GM19372 (cell line): Measurements from ENCODE around the gene PDXP.
"Not testable (repeated sequence)": the region's sequence is repeated elsewhere in the genome, so short reads cannot be mapped to it uniquely, and the experiment has no call there.

ENCODE experiments used
- ATAC-seq: cut with Tn5 transposase; IDR thresholded peaks from one replicate; pipeline ENCODE4 v1.9.1; 2021; ENCODE audit warnings: mild to moderate bottlenecking, low read depth, moderate library complexity; ENCODE audit not compliant: unreplicated experiment

Gene PDXP

DNA sequence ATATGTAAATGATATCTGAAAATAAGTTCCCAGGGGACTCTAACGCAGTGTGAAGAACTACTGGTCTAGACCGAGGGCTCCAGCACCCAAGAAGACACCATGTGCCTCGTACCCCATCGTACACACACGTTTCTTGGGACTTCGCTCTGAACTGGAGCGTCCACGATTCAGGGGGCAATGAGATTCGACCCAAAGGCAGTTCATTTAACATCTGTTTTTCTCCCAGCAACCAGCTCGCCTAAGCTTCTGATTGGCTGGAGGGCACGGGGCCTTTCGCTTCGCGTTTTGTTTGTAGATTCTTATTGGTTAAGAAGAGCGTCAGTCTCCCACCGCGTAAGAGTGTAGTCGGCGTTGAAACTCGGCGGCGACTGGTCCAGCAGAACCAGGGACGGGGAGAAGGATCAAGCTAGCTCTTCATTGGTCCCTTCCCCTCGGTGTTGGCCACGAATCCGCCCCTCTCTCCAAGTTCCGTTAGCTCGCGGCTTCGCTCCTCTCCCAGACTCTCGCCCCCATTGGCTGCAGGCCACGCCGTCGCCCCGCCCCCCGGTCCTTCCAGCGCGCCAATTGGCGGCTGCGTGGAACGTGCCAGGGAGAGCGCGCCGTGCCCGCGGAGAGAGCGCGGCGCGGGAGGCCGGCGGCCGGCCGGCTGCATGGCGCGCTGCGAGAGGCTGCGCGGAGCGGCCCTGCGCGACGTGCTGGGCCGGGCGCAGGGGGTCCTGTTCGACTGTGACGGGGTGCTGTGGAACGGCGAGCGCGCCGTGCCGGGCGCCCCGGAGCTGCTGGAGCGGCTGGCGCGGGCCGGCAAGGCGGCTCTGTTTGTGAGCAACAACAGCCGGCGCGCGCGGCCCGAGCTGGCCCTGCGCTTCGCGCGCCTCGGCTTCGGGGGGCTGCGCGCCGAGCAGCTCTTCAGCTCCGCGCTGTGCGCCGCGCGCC, at the start of gene PDXP:
Gene PDXP, plus strand, starts transcription at position 591 of the 933 bp plus-strand sequence. Its CDS starts 60 bp downstream, at position 651.
- peak; percentile 82 for ATAC-seq

DNA sequence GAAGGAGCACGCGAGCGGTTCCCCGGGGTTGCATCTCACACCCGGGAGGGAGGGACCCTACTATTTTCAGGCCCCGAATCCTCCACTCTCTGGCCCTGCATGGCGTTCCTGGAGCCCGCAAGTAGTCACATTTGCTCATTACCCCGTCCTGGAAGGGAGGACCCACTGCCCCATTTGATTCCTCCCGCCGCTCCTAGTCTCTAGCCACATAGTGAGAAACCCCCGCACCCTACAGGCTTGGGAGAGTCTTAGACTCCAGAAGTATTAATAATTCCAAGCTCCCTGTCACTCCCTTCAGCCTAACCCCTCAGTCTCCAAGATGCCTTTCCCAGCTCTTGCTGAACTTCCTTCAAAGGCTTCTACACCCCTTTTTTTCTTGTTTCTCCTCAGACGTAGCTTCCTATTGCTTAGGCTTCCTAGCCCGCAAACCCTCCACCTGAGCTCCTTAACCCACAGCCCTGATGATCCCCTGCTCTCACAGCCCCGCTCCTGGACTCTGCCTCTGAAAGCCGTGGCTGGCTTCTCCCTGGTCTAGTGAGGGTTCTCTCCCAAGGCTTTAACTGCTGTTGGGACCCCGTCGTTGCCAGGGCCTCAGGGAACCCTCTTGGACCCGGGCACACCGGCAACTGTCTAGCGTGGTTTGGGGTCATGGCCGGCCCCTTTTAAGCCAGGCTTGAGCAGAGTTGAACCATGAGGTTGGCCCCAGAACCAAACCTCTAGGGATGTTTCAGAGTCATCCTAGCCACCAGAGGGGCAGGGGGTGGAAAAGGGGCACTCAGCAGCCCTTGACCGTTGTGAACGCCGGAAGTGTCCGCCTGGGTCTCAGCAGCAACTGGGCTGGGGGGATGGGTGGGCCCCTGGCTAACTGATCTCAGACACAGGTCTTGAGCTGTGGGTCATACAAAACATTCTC, 49.0 kb upstream of the PDXP start:
- no peak for ATAC-seq

GRCh38 chr22:37610153-37610475, 48.4 kb upstream of the PDXP start:
- ATAC-seq = not testable (repeated sequence)

DNA sequence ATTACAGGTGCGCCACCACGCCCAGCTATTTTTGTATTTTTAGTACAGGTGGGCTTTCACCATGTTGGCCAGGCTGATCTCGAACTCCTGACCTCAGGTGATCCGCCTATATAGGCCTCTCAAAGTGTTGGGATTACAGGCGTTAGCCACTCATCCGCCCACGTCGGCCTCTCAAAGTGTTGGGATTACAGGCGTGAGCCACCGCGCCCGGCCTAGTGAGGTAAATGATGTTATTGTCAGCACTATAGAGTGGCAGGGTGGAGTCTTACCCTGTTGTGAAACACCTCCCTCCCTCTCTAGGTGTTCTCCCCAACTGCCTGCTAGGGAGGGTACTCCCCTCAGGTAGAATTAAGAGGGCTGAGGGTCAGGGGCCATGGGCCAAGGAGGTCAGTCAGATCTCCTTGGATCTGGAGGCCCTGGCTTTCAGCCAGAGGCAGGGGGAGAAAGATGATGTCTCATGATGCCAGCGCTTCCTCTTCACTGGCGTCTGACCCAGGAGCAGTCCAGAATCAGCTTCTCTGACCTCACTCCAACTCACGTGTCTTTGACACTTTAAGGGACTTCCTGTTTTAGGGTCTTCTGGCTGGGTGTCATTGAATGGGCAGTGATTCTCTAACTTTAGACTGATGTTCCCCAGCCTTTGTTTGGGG, 47.9 kb upstream of the PDXP start:
- no peak for ATAC-seq

DNA sequence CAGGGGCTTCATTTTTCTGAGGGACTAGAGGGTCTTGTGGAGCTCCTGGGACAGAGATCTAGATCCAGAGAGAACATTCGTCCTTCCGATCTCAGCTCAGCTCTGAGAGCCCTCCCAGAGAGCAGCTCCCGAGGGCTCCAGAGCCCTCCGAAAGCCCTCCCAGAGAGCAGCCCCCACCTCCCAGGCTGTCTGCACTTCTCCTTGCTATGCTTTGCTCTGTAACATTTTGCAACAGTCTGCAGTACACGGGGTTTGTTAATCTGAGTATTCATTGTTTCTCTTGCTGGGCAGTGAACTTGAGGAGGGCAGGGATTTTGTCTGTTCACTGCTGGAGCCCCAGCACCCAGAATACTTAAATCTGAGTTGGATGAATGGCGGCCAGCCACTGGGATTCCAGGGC, 47.3 kb upstream of the PDXP start:
- no peak for ATAC-seq

DNA sequence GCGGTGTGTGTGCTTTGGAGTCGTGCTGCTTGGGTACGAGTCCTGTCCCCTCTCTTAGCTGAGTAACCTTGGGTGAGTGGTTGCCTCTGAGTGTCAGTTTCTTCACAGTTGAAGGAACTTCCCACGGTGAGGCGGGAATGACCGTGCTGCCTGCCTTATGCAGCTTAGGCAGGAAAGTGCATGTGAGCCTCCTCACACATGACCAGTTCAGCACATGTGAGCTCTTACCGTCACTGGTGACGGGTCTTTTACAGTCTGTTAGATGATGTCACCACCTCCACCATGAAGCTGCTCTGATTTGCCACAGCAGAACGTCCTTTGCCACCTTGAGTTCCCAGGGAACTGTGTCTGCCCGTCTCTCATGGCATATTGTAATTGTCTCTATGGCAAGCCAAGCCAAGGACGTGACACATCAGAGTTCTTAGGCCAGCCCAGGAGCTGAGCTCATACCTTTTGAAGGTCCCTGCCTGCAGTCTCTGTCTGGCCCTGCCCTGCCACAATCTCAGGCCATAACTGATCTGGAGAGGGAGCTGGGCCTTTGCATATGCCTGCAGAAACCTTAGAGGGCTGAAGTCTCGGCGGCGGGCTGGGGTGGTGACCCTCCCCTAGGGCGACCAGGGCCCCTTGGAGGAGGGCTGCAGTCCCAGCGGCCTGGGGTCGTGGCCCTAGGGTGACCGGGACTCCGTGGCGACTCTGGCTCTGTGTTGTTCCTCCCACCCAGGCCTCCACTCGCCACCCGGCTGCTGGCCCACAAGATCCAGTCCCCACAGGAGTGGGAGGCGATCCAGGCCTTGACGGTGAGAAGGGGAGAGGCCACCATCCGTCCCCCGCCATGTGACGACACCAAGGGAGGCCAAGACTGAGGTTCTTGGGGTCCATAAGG, 42.1 kb upstream of the PDXP start:
- ATAC-seq = no peak

- ATAC-seq = no peak
Measured at GRCh38 chr22:37617431-37617830, 41.1 kb upstream of the PDXP start.

DNA sequence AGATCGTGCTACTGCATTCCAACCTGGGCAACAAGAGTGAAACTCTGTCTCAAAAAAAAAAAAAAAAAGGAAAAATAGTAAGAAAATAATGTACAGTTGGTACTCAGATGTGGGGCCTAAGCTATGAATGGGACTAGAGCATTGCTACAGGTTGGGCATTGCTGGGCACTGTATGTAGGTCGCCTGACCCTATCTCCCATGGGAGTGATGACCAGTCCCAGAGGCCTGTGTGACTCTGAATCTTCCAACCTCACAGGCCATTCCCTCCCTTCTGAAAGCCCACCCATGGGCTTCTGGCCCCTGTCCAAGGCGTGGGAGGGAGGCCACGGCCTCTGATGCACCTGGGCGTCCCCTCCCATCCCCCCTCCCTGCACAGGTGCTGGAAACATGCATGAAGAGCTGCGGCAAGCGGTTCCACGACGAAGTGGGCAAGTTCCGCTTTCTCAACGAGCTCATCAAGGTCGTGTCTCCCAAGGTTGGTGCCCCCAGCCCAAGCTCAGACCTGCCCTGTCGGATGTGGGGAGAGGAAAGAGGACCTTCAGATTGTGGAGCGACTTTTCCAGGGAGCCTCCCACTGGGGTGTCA, 40.4 kb upstream of the PDXP start:
- ATAC-seq = no peak

- ATAC-seq = no peak
Measured at GRCh38 chr22:37618674-37619073, 39.8 kb upstream of the PDXP start.

DNA sequence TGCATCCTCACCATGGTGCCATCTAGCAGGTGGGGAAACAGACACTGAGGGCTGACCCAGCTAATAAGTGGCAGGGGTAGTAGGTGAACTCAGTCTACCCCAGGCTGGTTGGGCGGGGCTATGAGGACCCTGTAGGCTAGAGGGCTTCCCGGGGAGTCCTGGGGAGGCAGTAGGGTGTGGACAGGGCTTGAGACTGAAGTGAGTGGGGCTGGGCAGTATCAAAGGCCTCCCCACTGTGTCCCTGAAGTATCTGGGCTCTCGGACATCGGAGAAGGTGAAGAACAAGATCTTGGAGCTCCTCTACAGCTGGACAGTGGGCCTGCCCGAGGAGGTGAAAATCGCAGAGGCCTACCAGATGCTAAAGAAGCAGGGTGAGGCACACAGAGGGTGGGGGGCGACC, 38.5 kb upstream of the PDXP start:
- no peak for ATAC-seq

GRCh38 chr22:37621352-37621860, 37.1 kb upstream of the PDXP start:
- ATAC-seq = no peak

DNA sequence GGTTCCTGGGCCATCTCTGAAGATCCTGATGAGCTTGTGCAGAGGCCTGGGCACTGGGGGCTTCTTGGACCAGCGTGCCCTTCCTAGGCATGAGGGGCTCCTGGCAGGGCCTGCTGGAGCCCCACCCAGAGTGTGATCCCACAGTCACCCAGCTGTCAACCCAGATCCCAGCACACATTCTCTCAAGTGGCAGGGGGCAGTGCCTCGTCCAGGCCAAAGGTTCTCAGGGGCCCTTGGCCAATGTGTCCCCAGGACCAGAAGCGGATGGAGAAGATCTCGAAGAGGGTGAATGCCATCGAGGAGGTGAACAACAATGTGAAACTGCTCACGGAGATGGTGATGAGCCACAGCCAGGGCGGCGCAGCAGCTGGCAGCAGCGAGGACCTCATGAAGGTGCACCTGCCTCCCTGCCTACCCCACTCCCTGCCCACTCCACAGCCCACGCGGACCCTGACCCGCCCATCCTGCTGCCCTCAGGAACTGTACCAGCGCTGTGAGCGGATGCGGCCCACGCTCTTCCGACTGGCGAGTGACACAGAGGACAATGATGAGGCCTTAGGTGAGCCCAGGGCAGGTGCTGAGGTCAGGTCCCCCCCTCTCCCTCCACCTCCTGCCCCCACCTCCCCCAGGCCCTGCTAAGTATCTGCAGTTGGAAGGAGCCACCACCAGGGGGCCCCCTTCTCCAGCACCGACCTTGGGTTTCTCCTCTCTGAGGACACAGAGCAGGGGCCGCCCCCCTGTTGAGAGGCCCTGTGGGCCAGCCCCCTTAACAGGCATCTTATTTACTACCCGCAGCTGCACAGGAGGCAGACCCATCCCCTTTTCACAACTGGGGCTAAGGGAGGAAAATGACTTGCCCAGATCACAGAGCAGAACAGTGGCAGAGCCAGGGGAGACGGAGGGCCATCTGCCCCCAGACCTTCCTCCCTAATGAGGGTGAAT, 35.2 kb upstream of the PDXP start:
- ATAC-seq = no peak

GRCh38 chr22:37624017-37624365, 34.5 kb upstream of the PDXP start:
- ATAC-seq = no peak

GRCh38 chr22:37624876-37625275, 33.6 kb upstream of the PDXP start:
- no peak for ATAC-seq

DNA sequence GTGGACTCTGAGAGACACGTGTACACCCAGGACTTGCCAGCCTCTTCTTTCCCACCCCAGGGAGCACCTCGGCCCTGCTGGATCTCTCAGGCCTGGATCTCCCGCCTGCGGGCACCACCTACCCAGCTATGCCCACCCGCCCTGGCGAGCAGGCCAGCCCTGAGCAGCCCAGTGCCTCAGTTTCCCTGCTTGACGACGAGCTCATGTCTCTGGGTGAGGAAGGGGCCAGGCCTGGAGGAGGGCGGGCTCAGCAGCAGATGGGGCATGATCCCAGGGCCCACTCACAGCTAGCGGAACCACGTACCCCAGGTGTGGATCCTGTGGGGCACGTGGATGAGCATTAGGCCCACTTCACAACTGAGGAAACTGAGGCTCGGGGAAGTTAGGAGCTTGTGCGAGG, 32.8 kb upstream of the PDXP start:
- ATAC-seq = no peak

GRCh38 chr22:37626144-37626543, 32.4 kb upstream of the PDXP start:
- ATAC-seq = no peak

- ATAC-seq = no peak
Measured at GRCh38 chr22:37626556-37627075, 31.9 kb upstream of the PDXP start.

DNA sequence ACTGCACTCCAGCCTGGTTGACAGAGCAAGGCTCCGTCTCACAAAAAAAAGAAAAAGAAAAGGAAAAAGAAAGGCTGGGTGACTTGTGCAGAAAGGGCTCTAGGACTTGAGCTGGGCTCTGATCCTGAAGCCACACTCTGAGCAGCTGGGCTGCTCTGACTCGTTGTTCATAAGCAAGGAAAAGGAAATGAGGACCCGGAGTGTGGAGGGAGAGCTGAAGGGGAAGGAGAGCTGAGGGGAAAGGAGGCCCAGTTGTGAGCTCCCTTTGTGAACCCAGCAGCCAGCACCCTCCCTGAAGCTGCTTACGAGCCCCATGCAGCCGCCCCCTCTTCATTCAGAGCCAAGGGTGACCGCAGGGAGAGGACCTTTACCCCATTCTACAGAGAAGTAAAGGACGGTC, 31.4 kb upstream of the PDXP start:
- ATAC-seq = no peak
